H1 (cell line): ENCODE results near the gene FBXL16. TPM values are rescaled to one million over a fixed set of nuclear protein-coding genes. Genes with fewer than 3 reads are reported as not detected.

Source experiments
- CTCF ChIA-PET: fragments of 300-600 bp; sonication (Branson Sonifier 250); formaldehyde crosslinking; loops from one replicate; lab custom pipeline; 2021; ENCODE audit not compliant: partially characterized antibody; lab: Charles Lee
- POLR2A ChIA-PET: fragments of 300-600 bp; sonication (Branson Sonifier 250); formaldehyde crosslinking; loops from one replicate; lab custom pipeline; 2021; ENCODE audit warnings: inconsistent platforms; ENCODE audit not compliant: partially characterized antibody; lab: Charles Lee
- DNase-seq, 2 experiments: peaks; one replicate each; pipeline versions ENCODE4 v3.0.0 to v3.0.0-alpha.2; 2010 to 2022; ENCODE audit warnings: low spot score in 2 of 2, low read depth in 1 of 2, mixed read lengths in 1 of 2
- FAIRE-seq: peaks from 2 replicates; lab custom pipeline; 2011; peaks lifted over from hg19 to GRCh38; lab: Jason Lieb, UNC
- H2AFZ ChIP-seq: 2 replicates; pipeline ENCODE4 v1.8.1; 2012; ENCODE audit warnings: low read length, inconsistent platforms
- H2AK5ac ChIP-seq: 2 replicates; pipeline ENCODE4 v1.6.1; 2013; ENCODE audit warnings: low read depth, low read length
- H2BK120ac ChIP-seq: replicated peaks from 2 replicates; pipeline ENCODE3; 2013; ENCODE audit warnings: low read depth, low read length, inconsistent platforms
- H2BK12ac ChIP-seq: 2 replicates; pipeline ENCODE4 v1.6.1; 2013; ENCODE audit warnings: low read depth, low read length
- H2BK15ac ChIP-seq: 2 replicates; pipeline ENCODE4 v1.6.1; 2013; ENCODE audit warnings: low read length
- H2BK20ac ChIP-seq: 2 replicates; pipeline ENCODE4 v1.6.1; 2013; ENCODE audit warnings: low read length
- H2BK5ac ChIP-seq: 2 replicates; pipeline ENCODE4 v1.6.1; 2013; ENCODE audit warnings: low read depth, low read length
- H3K14ac ChIP-seq: 2 replicates; pipeline ENCODE4 v1.6.1; 2013; ENCODE audit warnings: inconsistent platforms; ENCODE audit not compliant: insufficient read length
- H3K18ac ChIP-seq: 2 replicates; pipeline ENCODE4 v1.6.1; 2013; ENCODE audit warnings: low read length; ENCODE audit errors: extremely low read depth
- H3K23ac ChIP-seq: 2 replicates; pipeline ENCODE4 v1.6.1; 2013; ENCODE audit warnings: inconsistent platforms; ENCODE audit not compliant: insufficient read length
- H3K23me2 ChIP-seq: 2 replicates; pipeline ENCODE4 v1.6.1; 2013; ENCODE audit warnings: low read depth, low read length
- H3K27ac ChIP-seq: 2 replicates; pipeline ENCODE4 v1.6.1; 2011; ENCODE audit warnings: low read depth, low read length, inconsistent platforms
- H3K27me3 ChIP-seq, 4 experiments: replicated peaks in 1 of 4; 1 replicate in 1 of 4; 2 replicates in 3 of 4; pipeline versions ENCODE4 v1.6.1 to v1.8.1; 2011 to 2013; ENCODE audit warnings: low read length in 3 of 4, mild to moderate bottlenecking in 3 of 4, inconsistent platforms in 2 of 4, mixed read lengths in 2 of 4, moderate library complexity in 1 of 4; ENCODE audit not compliant: control insufficient read depth in 3 of 4, insufficient read depth in 3 of 4; ENCODE audit errors: extremely low read depth in 1 of 4
- H3K36me3 ChIP-seq, 4 experiments: 2 replicates each; pipeline versions ENCODE4 v1.6.1 to v1.8.1; 2011 to 2013; ENCODE audit warnings: mild to moderate bottlenecking in 4 of 4, low read length in 3 of 4, moderate library complexity in 2 of 4, control low read depth in 1 of 4, inconsistent platforms in 1 of 4; ENCODE audit not compliant: insufficient read depth in 4 of 4, control insufficient read depth in 2 of 4
- H3K4ac ChIP-seq: replicated peaks from 2 replicates; pipeline ENCODE3; 2013; ENCODE audit warnings: low read length, low read depth, mixed read lengths, inconsistent platforms; ENCODE audit not compliant: insufficient read length
- H3K4me1 ChIP-seq, 4 experiments: replicated peaks in 1 of 4; 1 replicate in 1 of 4; 2 replicates in 3 of 4; pipeline versions ENCODE4 v1.6.1 to v1.8.1; 2011 to 2013; ENCODE audit warnings: low read length in 3 of 4, inconsistent platforms in 2 of 4, mixed read lengths in 1 of 4; ENCODE audit not compliant: insufficient read depth in 4 of 4, control insufficient read depth in 3 of 4
- H3K4me2 ChIP-seq, 2 experiments: 2 replicates each; pipeline versions ENCODE4 v1.6.1 to v1.8.1; 2011 to 2013; ENCODE audit warnings: low read depth in 2 of 2, low read length in 2 of 2, control low read depth in 1 of 2, inconsistent platforms in 1 of 2, mild to moderate bottlenecking in 1 of 2; ENCODE audit not compliant: insufficient read depth in 1 of 2
- H3K4me3 ChIP-seq, 4 experiments: fragments of 200-600, 300-600 bp in 1 of 4; sonication (generic), shearing (Covaris generic), sonication (Bioruptor Twin) in 1 of 4; 2 replicates each; pipeline versions ENCODE4 v1.5.1 to v1.8.1; 2011 to 2016; ENCODE audit warnings: low read length in 4 of 4, low read depth in 3 of 4, control low read depth in 2 of 4, inconsistent platforms in 2 of 4, mild to moderate bottlenecking in 2 of 4, mixed read lengths in 1 of 4, moderate library complexity in 1 of 4; ENCODE audit not compliant: insufficient read depth in 2 of 4; ENCODE audit errors: extremely low read depth in 1 of 4
- H3K56ac ChIP-seq: replicated peaks from 2 replicates; pipeline ENCODE3; 2013; ENCODE audit warnings: low read depth, mild to moderate bottlenecking, mixed read lengths, low read length, inconsistent platforms; ENCODE audit not compliant: insufficient read length
- H3K79me1 ChIP-seq: 2 replicates; pipeline ENCODE4 v1.6.1; 2013; ENCODE audit warnings: low read depth, low read length, control low read depth
- H3K79me2 ChIP-seq, 2 experiments: 2 replicates each; pipeline versions ENCODE4 v1.6.1 to v1.8.1; 2012 to 2013; ENCODE audit warnings: low read length in 2 of 2, mild to moderate bottlenecking in 2 of 2, inconsistent platforms in 1 of 2; ENCODE audit not compliant: insufficient read depth in 2 of 2, control insufficient read depth in 1 of 2
- H3K9ac ChIP-seq, 4 experiments: replicated peaks in 1 of 4; 1 replicate in 1 of 4; 2 replicates in 3 of 4; pipeline versions ENCODE4 v1.6.1 to v1.8.1; 2011 to 2013; ENCODE audit warnings: low read depth in 3 of 4, low read length in 3 of 4, control low read depth in 2 of 4, mild to moderate bottlenecking in 2 of 4, moderate library complexity in 2 of 4, inconsistent platforms in 1 of 4; ENCODE audit errors: extremely low read depth in 1 of 4
- H3K9me3 ChIP-seq, 2 experiments: 2 replicates each; pipeline versions ENCODE4 v1.6.1 to v1.8.1; 2012 to 2013; ENCODE audit warnings: mild to moderate bottlenecking in 2 of 2, moderate library complexity in 2 of 2, control low read depth in 1 of 2, inconsistent platforms in 1 of 2, low read depth in 1 of 2, low read length in 1 of 2, mixed read lengths in 1 of 2; ENCODE audit not compliant: insufficient read depth in 2 of 2
- H4K20me1 ChIP-seq, 2 experiments: replicated peaks in 1 of 2; 2 replicates each; pipeline versions ENCODE3 to v1.8.1; 2011 to 2013; ENCODE audit warnings: inconsistent platforms in 2 of 2, low read length in 2 of 2, mild to moderate bottlenecking in 1 of 2; ENCODE audit not compliant: insufficient read depth in 2 of 2, control insufficient read depth in 1 of 2
- H4K5ac ChIP-seq: 2 replicates; pipeline ENCODE4 v1.6.1; 2013; ENCODE audit warnings: low read length, low read depth, mixed read lengths, inconsistent platforms; ENCODE audit not compliant: insufficient read length
- H4K8ac ChIP-seq: 2 replicates; pipeline ENCODE4 v1.8.0; 2013; ENCODE audit warnings: mild to moderate bottlenecking, moderate library complexity, low read length, inconsistent platforms; ENCODE audit not compliant: insufficient read depth; ENCODE audit errors: extremely low read depth
- H4K91ac ChIP-seq: replicated peaks from 2 replicates; pipeline ENCODE3; 2013; ENCODE audit warnings: low read length, mixed read lengths, inconsistent platforms; ENCODE audit not compliant: insufficient read length
- BCL11A ChIP-seq, 2 experiments: IDR thresholded peaks; one replicate each; pipeline ENCODE4 v1.6.1; 2011; ENCODE audit warnings: low read depth in 2 of 2, low read length in 2 of 2, mild to moderate bottlenecking in 2 of 2
- SP1 ChIP-seq: IDR thresholded peaks from 2 replicates; pipeline ENCODE4 v1.6.1; 2011; ENCODE audit warnings: low read depth, low read length
- TAF7 ChIP-seq: optimal IDR thresholded peaks from 2 replicates; pipeline ENCODE3; 2011; ENCODE audit warnings: low read depth, mild to moderate bottlenecking, inconsistent platforms, low read length, moderate library complexity, borderline replicate concordance
- WGBS, 2 experiments: shearing (Covaris generic) in 1 of 2; methylation state at CpG; one replicate each; pipeline versions ENCODE4 v1.1.6 to v1.1.7; 2013 to 2015; ENCODE audit warnings: low lambda C conversion rate in 2 of 2, mixed read lengths in 2 of 2, inconsistent platforms in 1 of 2, low coverage in 1 of 2, missing lambda C conversion rate in 1 of 2; ENCODE audit not compliant: insufficient replicate concordance in 2 of 2, insufficient coverage in 1 of 2, insufficient read length in 1 of 2; ENCODE audit errors: extremely low coverage in 1 of 2, missing lambda C conversion rate in 1 of 2; 5-methylcytosine and 5-hydroxymethylcytosine counted together
- polyA plus RNA-seq, 7 experiments: library from polyadenylated mRNA; depleted of rRNA in 3 of 7; stranded (reverse) in 5 of 7; unstranded in 2 of 7; fragments of >200 nt in 5 of 7; fragments of 200-250 nt in 2 of 7; gene quantifications; 1 replicate in 5 of 7; 2 replicates in 1 of 7; 4 replicates in 1 of 7; pipeline versions ENCODE4 v1.2.1 to v1.2.3, GENCODE V29; 2011 to 2013; ENCODE audit warnings: missing spikeins in 2 of 7, mixed read lengths in 2 of 7
- total RNA-seq: library from RNA; stranded (reverse); fragmentation: NEBNext Ultra II Directional; extraction: Animal tissue kit (Norgen Biotek cat#: 25700); gene quantifications from 2 replicates; pipeline ENCODE4 v1.2.1, GENCODE V29; 2021

Gene FBXL16
- total and polyA plus RNA-seq, 2 of the 8 experiments (the other 6 are each of a cell fraction or from before 2014, with no cell fraction given): 12.5 to 12.8 TPM

DNA sequence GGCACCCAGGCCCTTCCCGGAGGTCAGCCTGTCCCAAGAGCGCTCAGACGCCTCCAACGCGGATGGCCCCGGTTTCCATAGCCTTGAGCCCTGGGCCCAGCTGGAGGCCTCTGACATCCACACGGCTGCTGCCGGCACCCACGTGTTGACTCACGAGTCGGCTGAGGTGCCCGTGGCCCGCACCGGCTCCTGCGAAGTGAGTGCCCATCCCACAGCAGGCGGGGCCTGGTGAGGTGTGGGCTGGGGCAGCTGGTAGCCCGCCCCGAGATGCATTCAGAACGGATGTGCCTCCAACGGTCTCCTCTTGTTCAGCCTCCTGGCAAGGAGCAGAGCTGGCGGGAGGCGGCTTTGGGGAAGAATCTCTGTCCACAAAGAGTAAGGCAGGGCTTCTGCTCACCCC is 53.8 kb downstream of the FBXL16 start:
- ChIA-PET POLR2A (interaction anchor here (0.8 to 1.9 kb wide), 3 partner anchors 16 to 77 kb away, joined by 3 to 4 read pairs (median 3); partner anchors contain the start of gene RHOT2), CTCF (interaction anchor here (0.7 to 7.9 kb wide), 4 partner anchors 12 to 51 kb away, joined by 3 to 104 read pairs (median 4); partner anchors contain the start of gene RHOT2)
- H3K36me3 ChIP-seq: peaks cover 0 to 28% (median 1%) of the 10 kb centered on the region in 4 experiments; a peak in 1 of 8 replicates
- TF ChIP-seq BCL11A (IDR thresholded peaks at IDR 0.05; ENCODE audit: low read depth in 2 of 2, low read length in 2 of 2) (no peak), TAF7 (no peak), SP1 (no peak)

More for the DNA sequence above, 53.8 kb downstream of the FBXL16 start:
- no peak overlapping the region for H2AFZ ChIP-seq
- DNase-seq (no peak), FAIRE-seq (no peak)
- H3K79me2 ChIP-seq: no peaks in the 10 kb centered on the region
- H2BK20ac ChIP-seq: no peak overlapping the region
- no peaks in the 10 kb centered on the region; the same call in 1 of the 2 replicates for H3K79me1 ChIP-seq
- no peak overlapping the region for H3K23ac ChIP-seq
- H4K5ac ChIP-seq: no peak overlapping the region
- H2BK120ac ChIP-seq: no peak overlapping the region
- no peak overlapping the region for H3K4ac ChIP-seq
- no peak overlapping the region for H2BK15ac ChIP-seq
- H2AK5ac ChIP-seq: no peak overlapping the region
- no peak overlapping the region for H3K18ac ChIP-seq
- no peak overlapping the region for H3K4me3 ChIP-seq
- H3K4me2 ChIP-seq: no peak overlapping the region
- H3K56ac ChIP-seq: no peak overlapping the region
- no peak overlapping the region for H2BK12ac ChIP-seq
- H3K9me3 ChIP-seq: no peaks in the 10 kb centered on the region
- H2BK5ac ChIP-seq: no peak overlapping the region
- peaks cover 0 to 4% (median under 1%) of the 10 kb centered on the region in 4 experiments; a peak in 4 of 7 replicates for H3K4me1 ChIP-seq
- H3K27me3 ChIP-seq: no peaks in the 10 kb centered on the region
- H4K91ac ChIP-seq: no peak overlapping the region
- peaks cover 0 to 4% of the 10 kb centered on the region in 2 experiments for H4K20me1 ChIP-seq
- no peak overlapping the region for H3K27ac ChIP-seq
- H3K9ac ChIP-seq: no peak overlapping the region
- peaks cover 7% of the 10 kb centered on the region for H3K23me2 ChIP-seq
- no peak overlapping the region for H3K14ac ChIP-seq
- WGBS, 2 experiments: 94% methylated on average over 16 of the region's 22 CpGs; no CpG with 5 or more reads in 1 of the 2 experiments
- H4K8ac ChIP-seq: no peak overlapping the region
